ENCODE results near the gene GNB2. TPM values are rescaled to one million over a fixed set of nuclear protein-coding genes. Genes with fewer than 3 reads are reported as not detected.

Gene GNB2
- total RNA-seq, 1 donor from 2014 or later: 500 TPM

DNA sequence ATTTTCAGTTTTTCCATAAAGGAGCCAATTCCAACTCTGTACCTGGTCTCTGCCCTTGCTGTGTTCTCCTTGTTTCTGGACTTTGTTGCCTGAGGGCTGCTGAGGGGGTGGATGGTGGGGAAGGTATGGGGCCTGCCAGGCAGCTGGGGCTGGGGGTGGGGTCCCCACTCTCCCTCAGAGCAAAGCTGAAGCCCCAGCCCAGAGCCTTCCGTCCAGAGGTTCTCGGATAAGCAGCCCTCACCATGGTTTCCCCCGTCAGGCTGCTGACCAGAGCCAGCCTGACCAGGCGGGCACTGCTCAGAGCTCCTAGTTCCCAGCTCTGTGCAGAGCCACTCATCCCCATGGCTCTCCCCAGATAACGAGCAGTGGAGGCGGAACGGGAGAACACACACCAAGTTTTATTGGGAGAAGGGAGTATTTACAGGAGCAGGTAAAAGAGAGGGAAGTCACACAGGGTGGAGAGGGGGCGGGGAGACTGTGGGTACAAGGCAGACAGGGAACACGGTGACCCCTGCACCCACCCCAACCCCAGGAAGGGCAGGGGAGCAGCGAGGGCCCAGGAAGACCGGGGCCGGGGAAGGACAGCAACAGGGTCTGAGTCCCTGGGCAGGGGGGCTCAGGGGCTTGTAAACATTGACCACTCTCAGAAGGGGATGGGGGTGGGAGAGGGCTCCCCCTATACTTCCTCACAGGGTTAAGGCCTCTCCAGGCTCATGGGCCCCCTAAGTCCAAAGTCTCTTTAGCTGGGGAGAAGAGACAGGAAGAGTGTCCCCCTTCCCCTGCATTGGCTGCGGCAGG lies 5.8 kb downstream of the GNB2 start:
- intact Hi-C loops (cut with DNase I): no loop called here

DNA sequence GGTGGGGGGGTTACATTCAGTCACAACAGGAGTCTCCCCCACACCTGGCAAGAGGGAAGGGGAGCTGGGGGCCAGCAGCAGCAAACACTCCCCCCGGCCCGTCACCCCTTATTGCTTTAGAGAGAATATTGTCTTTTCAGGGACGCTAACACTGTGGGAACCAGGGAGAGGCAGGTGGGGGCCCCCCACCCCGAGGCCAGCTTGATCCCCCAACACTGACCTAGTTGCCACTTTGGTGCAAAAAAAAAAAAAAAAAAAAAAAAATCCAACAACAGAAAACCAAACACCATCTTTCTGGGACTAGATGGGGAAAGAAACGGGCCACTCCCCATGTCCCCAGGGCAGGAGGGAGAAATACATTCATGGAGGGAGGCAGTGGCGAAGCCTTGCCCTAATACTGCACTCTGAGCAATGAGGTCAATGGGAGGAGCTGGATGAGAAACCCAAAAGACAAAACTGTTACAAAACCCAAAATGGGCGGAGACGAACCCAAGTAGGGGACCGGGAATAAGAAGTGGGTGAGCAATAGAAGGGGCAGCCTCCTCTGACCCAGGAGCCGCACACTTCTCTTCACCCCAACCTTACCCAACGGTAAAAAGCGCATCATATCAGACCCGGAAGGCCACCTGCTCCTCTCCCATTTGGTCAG lies 6.5 kb downstream of the GNB2 start:
- TF ChIP-seq, protein P1, sequence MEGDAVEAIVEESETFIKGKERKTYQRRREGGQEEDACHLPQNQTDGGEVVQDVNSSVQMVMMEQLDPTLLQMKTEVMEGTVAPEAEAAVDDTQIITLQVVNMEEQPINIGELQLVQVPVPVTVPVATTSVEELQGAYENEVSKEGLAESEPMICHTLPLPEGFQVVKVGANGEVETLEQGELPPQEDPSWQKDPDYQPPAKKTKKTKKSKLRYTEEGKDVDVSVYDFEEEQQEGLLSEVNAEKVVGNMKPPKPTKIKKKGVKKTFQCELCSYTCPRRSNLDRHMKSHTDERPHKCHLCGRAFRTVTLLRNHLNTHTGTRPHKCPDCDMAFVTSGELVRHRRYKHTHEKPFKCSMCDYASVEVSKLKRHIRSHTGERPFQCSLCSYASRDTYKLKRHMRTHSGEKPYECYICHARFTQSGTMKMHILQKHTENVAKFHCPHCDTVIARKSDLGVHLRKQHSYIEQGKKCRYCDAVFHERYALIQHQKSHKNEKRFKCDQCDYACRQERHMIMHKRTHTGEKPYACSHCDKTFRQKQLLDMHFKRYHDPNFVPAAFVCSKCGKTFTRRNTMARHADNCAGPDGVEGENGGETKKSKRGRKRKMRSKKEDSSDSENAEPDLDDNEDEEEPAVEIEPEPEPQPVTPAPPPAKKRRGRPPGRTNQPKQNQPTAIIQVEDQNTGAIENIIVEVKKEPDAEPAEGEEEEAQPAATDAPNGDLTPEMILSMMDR (IDR thresholded peaks at IDR 0.05): no peak
- Histone ChIP-seq H3K36me3 (peaks cover 63 to 78% of the 10 kb centered on the region in 2 donors), H3K4me3 (no peak overlapping the region), H3K9me3 (no peaks in the 10 kb centered on the region), H3K27ac (peak overlapping the region; percentile 47 to 51), H3K4me1 (peaks cover 3 to 12% of the 10 kb centered on the region in 2 donors), H3K27me3 (no peaks in the 10 kb centered on the region)
- DNase-seq (ENCODE audit: low spot score in 2 of 2): no peak
- intact Hi-C loops (cut with DNase I): no loop called here

More for the DNA sequence above, 5.8 kb downstream of the GNB2 start:
- no peaks in the 10 kb centered on the region for H3K9me3 ChIP-seq
- no peak overlapping the region for H3K4me3 ChIP-seq
- no peaks in the 10 kb centered on the region for H3K27me3 ChIP-seq
- no peak for DNase-seq (ENCODE audit: low spot score in 2 of 2)
- TF ChIP-seq, protein P1 (IDR thresholded peaks at IDR 0.05): no peak
- H3K27ac ChIP-seq: peak overlapping the region in 1 of 2 donors; percentile 51
- peaks cover 56 to 71% of the 10 kb centered on the region in 2 donors for H3K36me3 ChIP-seq
- peaks cover 3 to 12% of the 10 kb centered on the region in 2 donors for H3K4me1 ChIP-seq

DNA sequence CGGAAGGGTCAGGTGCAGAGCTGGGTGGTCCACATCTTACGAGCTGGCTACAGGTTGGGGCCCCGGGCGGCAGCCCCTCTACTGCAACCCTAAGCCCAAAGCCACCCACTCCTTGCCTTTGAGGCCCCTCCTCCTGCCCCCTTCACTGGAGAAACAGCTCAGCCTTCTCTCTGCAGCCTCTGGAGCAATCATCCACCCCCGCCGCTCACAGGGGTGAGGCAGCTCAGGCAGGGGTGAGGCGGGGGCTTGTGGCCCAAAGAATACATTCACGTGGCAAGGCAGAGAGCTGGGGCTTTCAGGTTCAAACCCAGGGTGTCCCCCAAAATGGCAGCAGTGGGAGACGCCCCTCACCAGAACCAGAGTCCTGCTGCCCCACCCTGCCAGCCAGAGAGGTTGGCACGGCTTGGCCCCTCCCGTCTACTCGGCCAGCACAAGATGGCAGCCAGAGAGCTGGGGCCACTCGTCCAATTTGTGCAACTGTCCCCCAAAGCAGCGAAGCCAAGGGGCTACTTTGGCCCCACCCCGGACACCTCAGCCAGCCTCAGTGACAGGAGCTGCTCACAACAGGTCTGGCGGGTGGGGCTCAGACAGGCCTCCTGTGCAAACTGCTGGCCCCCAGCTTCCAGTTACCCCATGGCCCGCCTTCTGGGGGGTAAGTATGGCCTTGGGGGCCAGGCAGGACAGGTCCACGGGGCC lies 7.2 kb downstream of the GNB2 start:
- intact Hi-C loops (cut with DNase I): no loop called here
- Histone ChIP-seq H3K36me3 (peaks cover 70 to 85% of the 10 kb centered on the region in 2 donors), H3K4me3 (no peak overlapping the region), H3K9me3 (no peaks in the 10 kb centered on the region), H3K27me3 (no peaks in the 10 kb centered on the region), H3K27ac (peak overlapping the region; percentile 47 to 59), H3K4me1 (peaks cover 3 to 12% of the 10 kb centered on the region in 2 donors)
- TF ChIP-seq, protein P1 (IDR thresholded peaks at IDR 0.05): no peak
- DNase-seq (ENCODE audit: low spot score in 2 of 2): no peak

DNA sequence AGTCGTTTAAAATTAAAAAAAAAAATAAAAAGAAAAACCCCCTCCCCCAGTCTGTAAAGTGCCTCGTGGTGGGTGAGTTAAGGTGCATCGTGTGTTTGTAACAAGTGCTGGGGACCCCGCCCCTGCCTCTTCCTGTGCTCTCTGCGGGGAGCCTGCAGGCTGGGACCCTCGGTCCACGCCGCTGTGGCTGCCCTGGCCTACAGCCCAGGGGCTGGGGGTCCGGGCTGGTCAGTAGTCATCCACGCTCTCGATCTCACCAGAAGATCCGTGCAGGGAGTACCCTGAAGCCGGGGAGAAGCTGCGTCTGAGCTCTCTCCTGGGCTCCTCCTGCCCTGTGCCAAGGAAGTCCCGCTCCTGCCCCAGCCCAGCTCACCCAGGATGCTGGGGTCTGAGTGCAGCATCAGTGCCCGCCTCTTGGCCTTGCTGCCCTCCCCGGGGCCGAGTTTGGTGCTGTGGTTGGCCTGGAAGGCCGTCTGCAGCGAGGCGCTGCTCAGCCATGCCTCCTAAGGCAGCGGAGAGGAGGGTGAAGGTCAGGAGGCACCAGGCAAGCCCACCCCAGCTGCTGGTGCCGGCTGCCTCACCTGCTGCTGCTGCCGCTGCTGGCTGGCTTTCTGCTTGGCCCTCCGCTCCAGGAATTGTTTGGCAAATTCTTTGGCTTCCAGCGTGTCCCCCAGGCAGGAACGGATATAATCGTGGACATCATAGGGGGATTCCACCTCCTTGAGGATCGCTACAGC lies 8.1 kb downstream of the GNB2 start:
- H3K4me3 ChIP-seq: no peak overlapping the region
- H3K4me1 ChIP-seq: peaks cover 0 to 4% of the 10 kb centered on the region in 2 donors
- no peaks in the 10 kb centered on the region for H3K9me3 ChIP-seq
- intact Hi-C loops (cut with DNase I): no loop called here
- H3K27me3 ChIP-seq: no peaks in the 10 kb centered on the region
- no peak for DNase-seq (ENCODE audit: low spot score in 2 of 2)
- TF ChIP-seq, protein P1 (IDR thresholded peaks at IDR 0.05): no peak
- H3K36me3 ChIP-seq: peaks cover 77 to 91% of the 10 kb centered on the region in 2 donors
- no peak overlapping the region for H3K27ac ChIP-seq

DNA sequence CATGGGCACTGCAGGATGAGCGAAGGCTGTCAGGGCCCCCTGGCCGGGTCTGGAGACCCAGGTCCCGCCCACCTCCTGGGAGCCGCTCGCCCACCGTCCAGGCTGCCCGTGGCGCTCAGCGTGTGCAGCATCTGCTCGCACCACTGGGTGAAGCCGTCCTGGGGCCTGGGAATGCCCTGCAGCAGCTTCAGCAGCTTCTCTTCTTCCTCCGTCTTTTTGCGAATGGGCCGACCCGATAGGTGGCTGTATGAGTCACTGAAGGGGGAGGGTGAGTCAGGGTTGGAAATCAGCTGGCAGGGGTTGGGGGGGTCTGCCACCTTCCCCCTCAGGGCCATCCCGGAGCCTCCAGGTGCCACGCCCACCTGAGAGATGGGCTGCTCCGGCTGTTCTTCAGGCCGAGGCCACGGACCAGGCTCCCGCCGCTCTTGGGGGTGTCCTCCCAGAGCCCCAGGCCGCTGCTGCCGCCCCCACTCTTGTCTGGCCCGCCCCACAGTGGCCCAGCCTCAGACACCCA lies 8.7 kb downstream of the GNB2 start:
- Histone ChIP-seq H3K4me3 (no peak overlapping the region), H3K27ac (no peak overlapping the region), H3K9me3 (no peaks in the 10 kb centered on the region), H3K27me3 (no peaks in the 10 kb centered on the region), H3K36me3 (peaks cover 77 to 91% of the 10 kb centered on the region in 2 donors), H3K4me1 (peaks cover 0 to 4% of the 10 kb centered on the region in 2 donors)
- DNase-seq (ENCODE audit: low spot score in 2 of 2): no peak
- TF ChIP-seq, protein P1 (IDR thresholded peaks at IDR 0.05): no peak
- intact Hi-C loops (cut with DNase I): no loop called here

Data from ascending aorta (tissue), 2 donors.